C1 segment of cervical spinal cord (tissue), 14 donors: ENCODE measurements around the gene COX8C.

Experiments used
- DNase-seq, 14 donors: peaks; one replicate each; lab custom pipeline; 2025; lab: John Stamatoyannopoulos, UW

The COX8C gene

GRCh38 chr14:93346926-93347721 lies at the start of gene COX8C:
Gene COX8C (plus strand): TSS chr14:93347182. CDS start chr14:93347269, 87 bp downstream.
- DNase-seq = no peak

- DNase-seq = no peak
These were observed 47.6 kb upstream of the COX8C start for GRCh38 chr14:93299416-93299815.

- DNase-seq = no peak
These were observed 47.1 kb upstream of the COX8C start for GRCh38 chr14:93299866-93300265.

GRCh38 chr14:93301821-93302447 lies 45.0 kb upstream of the COX8C start:
- no peak for DNase-seq

- no peak for DNase-seq
These were observed 44.0 kb upstream of the COX8C start for GRCh38 chr14:93302688-93303581.

GRCh38 chr14:93303659-93304058 lies 43.3 kb upstream of the COX8C start:
- peak in 2 of 14 donors; percentile 3 to 8 for DNase-seq

GRCh38 chr14:93304771-93305170 lies 42.2 kb upstream of the COX8C start:
- no peak for DNase-seq

- no peak for DNase-seq
These were observed 41.1 kb upstream of the COX8C start for GRCh38 chr14:93305725-93306418.

GRCh38 chr14:93306812-93307211 lies 40.2 kb upstream of the COX8C start:
- no peak for DNase-seq

GRCh38 chr14:93308686-93309345 lies 38.2 kb upstream of the COX8C start:
- no peak for DNase-seq

GRCh38 chr14:93309427-93309966 lies 37.5 kb upstream of the COX8C start:
- no peak for DNase-seq

GRCh38 chr14:93311082-93311481 lies 35.9 kb upstream of the COX8C start:
- DNase-seq = no peak

- no peak for DNase-seq
These were observed 31.4 kb upstream of the COX8C start for GRCh38 chr14:93315575-93315974.

- DNase-seq = no peak
These were observed 30.3 kb upstream of the COX8C start for GRCh38 chr14:93316716-93317115.

- no peak for DNase-seq
These were observed 29.6 kb upstream of the COX8C start for GRCh38 chr14:93317210-93317874.

GRCh38 chr14:93317875-93318807 lies 28.8 kb upstream of the COX8C start:
- DNase-seq = no peak

- DNase-seq = no peak
These were observed 28.1 kb upstream of the COX8C start for GRCh38 chr14:93318927-93319326.

- DNase-seq = no peak
These were observed 27.5 kb upstream of the COX8C start for GRCh38 chr14:93319494-93319893.

- DNase-seq = no peak
These were observed 27.0 kb upstream of the COX8C start for GRCh38 chr14:93319958-93320357.
